IMR-90 (cell line): Measurements from ENCODE around the gene CEP85. TPM values are rescaled to one million over a fixed set of nuclear protein-coding genes. Genes with fewer than 3 reads are reported as not detected.

ENCODE experiments used
- CHD1 ChIP-seq: IDR thresholded peaks from 2 replicates; pipeline ENCODE4 v1.6.1; 2012; ENCODE audit warnings: low read depth, low read length, improper control_type of control experiment
- FOS ChIP-seq: fragments of 150-350 bp; IDR thresholded peaks from 2 replicates; pipeline ENCODE4 v1.6.1; 2016; ENCODE audit warnings: low read depth, low read length
- MAZ ChIP-seq: IDR thresholded peaks from 2 replicates; pipeline ENCODE4 v1.6.1; 2012; ENCODE audit warnings: low read depth, mild to moderate bottlenecking, low read length, improper control_type of control experiment, moderate library complexity, borderline replicate concordance
- NFE2L2 ChIP-seq: fragments of 150-350 bp; IDR thresholded peaks from 2 replicates; pipeline ENCODE4 v1.6.1; 2016; ENCODE audit warnings: low read depth, mild to moderate bottlenecking, low read length
- RAD21 ChIP-seq: IDR thresholded peaks from 2 replicates; pipeline ENCODE4 v1.6.1; 2012; ENCODE audit warnings: low read length, improper control_type of control experiment
- RCOR1 ChIP-seq: IDR thresholded peaks from 2 replicates; pipeline ENCODE4 v1.6.1; 2012; ENCODE audit warnings: mild to moderate bottlenecking, low read length, improper control_type of control experiment; ENCODE audit not compliant: insufficient replicate concordance
- USF2 ChIP-seq: fragments of 150-350 bp; IDR thresholded peaks from 2 replicates; pipeline ENCODE4 v1.6.1; 2017; ENCODE audit warnings: mild to moderate bottlenecking, antibody characterized with exemption, low read length, low read depth
- polyA plus RNA-seq, 3 experiments: library from polyadenylated mRNA; depleted of rRNA; stranded (reverse); fragments of >200 nt; gene quantifications; 2 replicates each; pipeline ENCODE4 v1.2.3, GENCODE V29; 2012; ENCODE audit warnings: low replicate concordance in 1 of 3
- total RNA-seq: library from RNA; depleted of rRNA; stranded (reverse); fragments of >200 nt; gene quantifications from 2 replicates; pipeline ENCODE4 v1.2.3, GENCODE V29; 2012

The CEP85 gene
- total and polyA plus RNA-seq, 2 of the 4 experiments (the other 2 are of a cell fraction), result 11.5 to 11.8 TPM

- 0 out of 2 replicates have a peak, but pooled peaks have one; percentile 15 for TF ChIP-seq USF2
- peak; percentile 47; the same call in 1 of the 2 replicates for TF ChIP-seq MAZ
- no peak for TF ChIP-seq NFE2L2
- peak; percentile 57 for TF ChIP-seq RAD21
- no peak for TF ChIP-seq CHD1
- TF ChIP-seq FOS, result no peak
- no peak for TF ChIP-seq RCOR1
Measured at GRCh38 chr1:26233903-26234643, at the start of gene CEP85 (continued).
